ENCODE data around the gene CLMN. TPM values are rescaled to one million over a fixed set of nuclear protein-coding genes. Genes with fewer than 3 reads are reported as not detected.

CLMN gene
- total RNA-seq, 1 donor from 2014 or later: 1.0 TPM

DNA sequence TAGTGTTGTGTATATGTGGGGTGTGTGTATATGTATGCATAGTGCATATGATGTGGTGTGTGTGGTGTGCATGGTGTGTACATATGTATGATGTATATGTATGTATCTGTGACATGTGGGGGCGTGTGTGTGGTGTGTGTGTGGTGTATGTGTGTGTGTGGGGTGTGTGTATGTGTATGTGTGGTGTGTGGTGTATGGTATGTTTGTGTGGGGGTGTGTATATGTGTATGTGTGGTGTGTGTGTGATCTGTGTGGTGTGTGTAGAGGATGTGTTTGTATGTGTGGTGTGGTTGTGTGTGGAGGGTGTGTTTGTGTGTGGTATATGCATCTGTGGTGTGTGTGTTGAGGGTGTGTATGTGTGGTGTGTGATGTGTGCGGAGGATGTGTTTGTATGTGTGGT, 61.6 kb downstream of the CLMN start:
- Mint-ChIP-seq H3K36me3 (ENCODE audit: low read depth) (no peaks in the 10 kb centered on the region), H3K4me1 (peaks cover 8% of the 10 kb centered on the region), H3K9me3 (no peaks in the 10 kb centered on the region), H3K27ac (no peak overlapping the region), H3K27me3 (no peaks in the 10 kb centered on the region), H3K4me3 (no peak overlapping the region)
- intact Hi-C loops (cut with micrococcal nuclease): no loop called here
- DNase-seq: no peak

DNA sequence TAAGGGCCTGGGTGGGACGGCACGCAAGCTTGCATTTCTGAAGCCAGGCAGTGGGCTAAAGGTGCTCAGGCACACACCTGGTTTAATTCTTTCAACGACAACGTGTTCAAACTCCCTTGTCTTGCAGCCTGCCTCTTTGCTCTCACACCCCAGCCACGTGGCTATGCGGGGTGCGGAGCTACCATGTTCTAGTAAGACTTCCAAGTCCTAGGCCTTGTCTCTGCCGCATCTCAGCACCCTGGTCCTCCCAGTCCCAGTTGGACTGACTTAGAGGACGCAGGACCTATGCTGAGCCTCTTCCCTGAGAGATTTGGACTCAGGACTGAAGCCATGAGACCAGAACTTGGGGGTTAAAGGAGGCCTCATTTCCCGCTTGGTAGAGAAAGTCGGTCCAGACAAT, 62.2 kb downstream of the CLMN start:
- Mint-ChIP-seq H3K36me3 (ENCODE audit: low read depth) (no peaks in the 10 kb centered on the region), H3K4me3 (no peak overlapping the region), H3K27me3 (no peaks in the 10 kb centered on the region), H3K4me1 (peaks cover 8% of the 10 kb centered on the region), H3K27ac (no peak overlapping the region), H3K9me3 (no peaks in the 10 kb centered on the region)
- DNase-seq: no peak
- intact Hi-C loops (cut with micrococcal nuclease): no loop called here

DNA sequence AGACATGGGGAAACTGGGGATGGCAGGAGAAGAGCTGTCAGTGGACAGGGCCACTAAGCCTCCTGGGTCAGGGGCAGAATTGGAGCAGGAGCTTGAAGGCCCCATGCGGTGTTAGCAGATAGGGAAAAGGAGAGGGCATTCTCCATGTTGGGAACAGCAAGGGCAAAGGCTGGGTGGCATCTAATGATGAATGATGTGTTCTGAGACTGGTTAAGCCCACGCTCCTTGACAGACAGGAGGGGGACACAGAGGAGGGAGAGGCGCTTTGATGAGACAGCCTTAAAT, 63.0 kb downstream of the CLMN start:
- H3K36me3 Mint-ChIP-seq (ENCODE audit: low read depth): no peaks in the 10 kb centered on the region
- peaks cover 8% of the 10 kb centered on the region for H3K4me1 Mint-ChIP-seq
- intact Hi-C loops (cut with micrococcal nuclease): no loop called here
- DNase-seq: no peak
- no peak overlapping the region for H3K27ac Mint-ChIP-seq
- no peaks in the 10 kb centered on the region for H3K27me3 Mint-ChIP-seq
- H3K9me3 Mint-ChIP-seq: no peaks in the 10 kb centered on the region
- H3K4me3 Mint-ChIP-seq: no peak overlapping the region

DNA sequence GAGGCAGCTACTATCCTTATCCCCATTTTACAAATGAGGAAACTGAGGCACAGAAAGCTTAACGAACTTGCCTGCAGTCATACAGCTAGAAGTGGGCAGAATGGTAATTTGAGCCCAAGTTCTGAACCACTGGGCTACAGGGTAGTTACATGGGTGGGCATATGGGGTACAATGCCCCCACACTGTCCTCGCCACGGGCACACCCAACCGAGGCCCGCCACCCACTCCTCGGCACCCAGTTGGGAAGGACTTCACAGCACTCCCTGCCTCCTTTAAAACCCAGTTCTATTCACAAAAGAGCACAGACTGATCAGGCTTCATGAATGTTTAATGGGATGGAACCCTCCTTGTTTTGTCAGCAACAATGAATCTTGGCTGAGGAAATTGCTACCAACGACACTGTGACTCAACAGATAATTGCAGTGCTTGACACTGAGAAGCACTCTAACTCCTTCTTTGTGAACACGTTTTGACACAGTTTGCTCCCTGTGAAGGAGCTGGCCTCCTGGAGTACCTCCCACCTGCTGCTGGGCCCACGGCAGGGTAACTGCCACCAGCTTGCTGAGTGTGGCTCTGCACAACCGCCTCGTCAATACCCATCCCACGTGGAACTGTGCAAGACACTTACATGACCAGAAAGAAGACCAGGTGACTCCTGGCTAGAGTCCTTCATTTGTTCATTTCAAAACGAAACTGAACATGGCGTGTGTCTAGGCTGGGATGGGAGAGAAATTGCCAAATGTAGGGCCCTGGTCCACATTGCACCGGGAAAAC, 63.5 kb downstream of the CLMN start:
- Mint-ChIP-seq H3K4me1 (peaks cover 8% of the 10 kb centered on the region), H3K27ac (no peak overlapping the region), H3K4me3 (no peak overlapping the region), H3K36me3 (ENCODE audit: low read depth) (no peaks in the 10 kb centered on the region), H3K27me3 (no peaks in the 10 kb centered on the region), H3K9me3 (no peaks in the 10 kb centered on the region)
- DNase-seq: no peak
- intact Hi-C loops (cut with micrococcal nuclease): no loop called here

DNA sequence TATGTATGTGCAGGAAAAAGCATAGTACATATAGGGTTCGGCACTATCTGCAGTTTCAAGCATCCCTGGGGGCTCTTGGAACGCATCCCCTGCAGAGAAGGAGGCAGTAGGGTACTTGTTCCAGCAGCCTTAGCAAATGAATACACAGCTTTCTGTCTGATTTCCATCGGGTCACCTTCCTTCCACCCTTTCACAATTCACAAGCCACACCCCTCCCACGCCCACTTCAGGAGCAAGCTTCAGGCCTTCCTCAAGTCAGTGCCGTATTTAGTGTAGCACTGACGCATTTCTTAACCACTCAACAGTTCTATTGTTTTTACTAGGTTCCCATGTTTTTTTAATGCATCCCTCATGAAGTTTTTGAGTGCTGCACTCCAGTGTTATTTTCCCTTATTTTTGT, 64.2 kb downstream of the CLMN start:
- peaks cover 1% of the 10 kb centered on the region for H3K4me1 Mint-ChIP-seq
- H3K27me3 Mint-ChIP-seq: peaks cover 5% of the 10 kb centered on the region
- DNase-seq: no peak
- intact Hi-C loops (cut with micrococcal nuclease): no loop called here
- H3K4me3 Mint-ChIP-seq: no peak overlapping the region
- H3K36me3 Mint-ChIP-seq (ENCODE audit: low read depth): no peaks in the 10 kb centered on the region
- no peaks in the 10 kb centered on the region for H3K9me3 Mint-ChIP-seq
- H3K27ac Mint-ChIP-seq: no peak overlapping the region

DNA sequence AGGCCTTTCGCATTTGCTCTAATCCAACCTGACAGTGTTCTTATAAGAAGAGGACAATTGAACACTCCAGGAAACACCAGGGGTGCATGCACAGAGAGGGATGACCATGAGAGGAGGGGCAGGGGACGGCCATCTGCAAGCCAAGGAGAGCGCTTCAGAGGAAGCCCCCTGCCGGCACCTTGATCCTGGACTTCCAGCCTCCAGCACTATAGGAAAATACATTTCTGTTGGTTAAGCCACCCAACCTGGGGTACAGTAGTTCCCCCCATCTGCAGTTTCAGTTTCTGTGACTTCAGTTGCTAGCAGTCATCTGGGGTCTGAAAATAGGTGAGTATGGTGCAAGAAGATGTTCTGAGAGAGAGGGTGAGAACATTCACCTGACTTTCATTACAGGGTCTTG, 64.7 kb downstream of the CLMN start:
- no peaks in the 10 kb centered on the region for H3K36me3 Mint-ChIP-seq (ENCODE audit: low read depth)
- no peaks in the 10 kb centered on the region for H3K9me3 Mint-ChIP-seq
- H3K27me3 Mint-ChIP-seq: peaks cover 9% of the 10 kb centered on the region
- no peaks in the 10 kb centered on the region for H3K4me1 Mint-ChIP-seq
- DNase-seq: no peak
- H3K27ac Mint-ChIP-seq: no peak overlapping the region
- H3K4me3 Mint-ChIP-seq: no peak overlapping the region
- intact Hi-C loops (cut with micrococcal nuclease): no loop called here

DNA sequence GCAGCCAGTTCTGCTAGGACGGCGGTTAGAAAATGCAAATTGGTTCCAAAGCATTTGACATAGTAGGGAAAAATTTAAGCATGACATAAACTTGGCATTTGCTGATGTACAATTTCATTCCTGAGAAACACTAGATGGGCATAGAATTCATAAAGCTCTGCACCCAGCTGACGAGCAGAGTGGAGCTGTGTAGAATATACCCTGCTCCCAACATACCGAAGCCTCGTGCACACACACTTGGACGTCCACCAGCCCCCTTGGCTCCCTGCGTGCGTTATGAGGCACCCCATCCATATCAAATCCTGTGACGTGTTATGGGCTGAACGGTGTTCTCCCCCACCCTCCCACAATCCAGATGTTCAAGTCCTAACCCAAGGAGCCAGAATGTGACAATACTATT, 65.4 kb downstream of the CLMN start:
- Mint-ChIP-seq H3K27me3 (peaks cover 10% of the 10 kb centered on the region), H3K27ac (no peak overlapping the region), H3K9me3 (no peaks in the 10 kb centered on the region), H3K4me3 (no peak overlapping the region), H3K36me3 (ENCODE audit: low read depth) (no peaks in the 10 kb centered on the region), H3K4me1 (no peaks in the 10 kb centered on the region)
- intact Hi-C loops (cut with micrococcal nuclease): no loop called here
- DNase-seq: no peak

DNA sequence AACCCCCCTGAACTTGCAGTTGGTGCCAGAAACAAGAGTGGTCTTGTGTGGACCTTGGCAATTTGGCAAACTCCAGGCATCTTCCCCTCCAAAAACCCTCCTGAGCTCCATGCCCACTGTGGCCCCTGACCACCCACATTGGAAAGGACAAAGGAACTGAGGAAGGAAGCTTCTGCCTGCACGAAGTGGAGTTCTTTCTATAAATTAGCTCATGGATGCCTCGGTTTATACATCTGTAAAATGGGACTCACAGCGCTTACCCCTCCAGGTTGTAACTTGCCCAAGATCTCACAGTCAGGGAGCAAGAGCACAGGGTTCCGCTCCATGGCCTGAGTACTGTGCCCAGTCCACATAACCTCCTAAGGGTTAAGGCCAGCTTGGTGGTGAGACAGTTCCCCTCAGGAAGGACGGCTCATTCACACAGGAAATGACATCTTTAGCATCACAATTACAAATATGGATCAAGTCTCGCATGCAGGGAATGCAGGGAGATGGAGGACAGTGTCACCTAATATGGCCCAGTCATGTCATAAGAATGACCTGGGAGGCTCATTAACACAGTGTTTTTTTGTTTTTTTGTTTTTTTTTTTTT, 66.6 kb downstream of the CLMN start:
- peaks cover 10% of the 10 kb centered on the region for H3K27me3 Mint-ChIP-seq
- H3K36me3 Mint-ChIP-seq (ENCODE audit: low read depth): no peaks in the 10 kb centered on the region
- no peak for DNase-seq
- H3K4me3 Mint-ChIP-seq: no peak overlapping the region
- no peaks in the 10 kb centered on the region for H3K4me1 Mint-ChIP-seq
- H3K9me3 Mint-ChIP-seq: no peaks in the 10 kb centered on the region
- intact Hi-C loops (cut with micrococcal nuclease): no loop called here
- no peak overlapping the region for H3K27ac Mint-ChIP-seq

DNA sequence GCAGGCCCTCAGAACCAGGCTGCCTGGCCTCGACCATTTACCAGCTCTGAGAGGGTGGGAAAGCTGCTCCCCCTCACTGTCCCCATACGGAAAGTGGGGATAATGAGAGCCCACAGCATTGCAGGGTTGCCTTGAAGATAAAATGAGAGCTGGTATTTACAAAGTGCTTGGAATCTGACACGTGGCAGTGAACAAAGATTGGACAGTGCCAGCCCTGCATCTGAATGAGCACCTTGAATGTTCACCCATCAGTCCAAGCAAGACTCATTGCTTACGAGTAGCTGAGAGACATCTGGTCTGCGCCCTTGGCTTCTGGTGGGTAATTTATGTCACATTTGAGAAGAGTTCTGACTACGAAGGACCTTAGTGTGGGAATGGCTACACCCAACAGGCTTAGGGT, 67.5 kb downstream of the CLMN start:
- peaks cover 10% of the 10 kb centered on the region for H3K27me3 Mint-ChIP-seq
- intact Hi-C loops (cut with micrococcal nuclease): no loop called here
- no peaks in the 10 kb centered on the region for H3K9me3 Mint-ChIP-seq
- H3K4me3 Mint-ChIP-seq: no peak overlapping the region
- H3K36me3 Mint-ChIP-seq (ENCODE audit: low read depth): no peaks in the 10 kb centered on the region
- no peaks in the 10 kb centered on the region for H3K4me1 Mint-ChIP-seq
- H3K27ac Mint-ChIP-seq: no peak overlapping the region
- no peak for DNase-seq

DNA sequence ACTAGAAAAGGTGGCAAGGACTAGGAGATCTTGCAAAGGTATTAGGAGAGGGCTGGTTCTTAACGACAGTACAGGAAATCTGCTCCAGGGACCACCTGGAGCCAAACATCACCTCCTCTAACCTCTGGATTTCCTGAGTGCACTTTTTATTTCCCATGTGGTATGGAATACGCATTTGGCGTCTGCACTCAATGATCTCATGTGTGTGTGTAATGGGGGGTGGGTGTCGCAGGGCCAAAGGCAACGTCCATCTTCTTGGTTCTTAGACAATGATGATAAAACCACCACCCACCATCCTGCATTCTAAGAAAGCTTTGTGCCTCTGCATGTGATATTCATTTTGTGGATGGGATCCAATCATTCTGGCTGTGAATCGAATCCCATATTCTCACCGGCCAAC, 68.8 kb downstream of the CLMN start:
- no peak overlapping the region for H3K27ac Mint-ChIP-seq
- H3K9me3 Mint-ChIP-seq: peaks cover 4% of the 10 kb centered on the region
- no peak overlapping the region for H3K4me3 Mint-ChIP-seq
- H3K36me3 Mint-ChIP-seq (ENCODE audit: low read depth): no peaks in the 10 kb centered on the region
- no peak for DNase-seq
- no peaks in the 10 kb centered on the region for H3K4me1 Mint-ChIP-seq
- peaks cover 10% of the 10 kb centered on the region for H3K27me3 Mint-ChIP-seq
- intact Hi-C loops (cut with micrococcal nuclease): no loop called here

DNA sequence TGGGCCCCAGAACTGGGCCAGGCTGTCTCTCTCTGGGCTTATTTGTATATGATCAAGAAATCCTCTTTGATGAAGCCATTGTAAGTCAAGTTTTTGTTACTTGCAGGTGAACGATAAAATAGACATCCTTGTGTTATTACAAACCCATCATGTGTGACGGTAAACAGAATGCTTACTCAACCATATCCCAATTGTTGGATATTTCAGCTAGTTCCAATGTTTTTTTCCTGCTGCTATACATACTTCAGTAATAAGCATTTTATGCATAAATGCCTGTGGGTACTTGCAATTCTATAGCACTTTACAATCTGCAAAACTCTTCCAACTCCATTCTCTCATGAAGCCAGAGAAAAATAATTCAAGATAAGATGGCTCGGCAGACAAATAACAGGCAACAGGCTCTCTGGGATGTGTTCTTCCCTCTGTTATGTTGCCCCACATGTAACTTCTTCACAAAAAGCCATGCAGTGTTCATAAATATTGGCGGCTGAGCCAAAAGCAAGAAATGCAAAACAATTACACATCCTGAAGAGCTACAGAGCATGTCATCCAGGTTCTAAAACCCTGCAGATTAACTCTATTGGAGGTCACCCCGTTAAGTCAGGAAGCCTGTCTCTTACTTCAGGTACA, 69.5 kb downstream of the CLMN start:
- H3K27ac Mint-ChIP-seq: no peak overlapping the region
- DNase-seq: no peak
- peaks cover 10% of the 10 kb centered on the region for H3K9me3 Mint-ChIP-seq
- intact Hi-C loops (cut with micrococcal nuclease): no loop called here
- peaks cover 1% of the 10 kb centered on the region for H3K36me3 Mint-ChIP-seq (ENCODE audit: low read depth)
- peaks cover 11% of the 10 kb centered on the region for H3K27me3 Mint-ChIP-seq
- no peaks in the 10 kb centered on the region for H3K4me1 Mint-ChIP-seq
- no peak overlapping the region for H3K4me3 Mint-ChIP-seq

DNA sequence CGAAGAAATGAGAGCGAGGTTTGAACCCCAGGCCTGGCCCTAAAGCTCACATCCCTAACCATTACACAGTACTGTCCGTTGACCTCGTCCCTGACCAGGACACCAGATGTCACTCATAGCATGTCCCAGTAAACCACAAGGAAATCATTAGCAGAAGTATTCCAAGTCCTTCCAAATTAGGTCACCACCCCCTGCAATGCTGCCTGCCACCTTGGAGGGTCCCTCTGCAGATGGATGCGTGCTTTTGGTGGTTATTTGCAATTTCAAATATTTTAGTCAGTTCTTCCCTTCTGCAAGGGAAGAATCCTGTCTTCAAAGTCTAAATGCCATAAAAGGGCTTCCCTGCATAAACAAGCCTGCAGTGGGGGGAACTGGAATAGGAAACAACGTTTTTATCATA, 71.3 kb downstream of the CLMN start:
- Mint-ChIP-seq H3K4me3 (no peak overlapping the region), H3K9me3 (peaks cover 12% of the 10 kb centered on the region), H3K4me1 (no peaks in the 10 kb centered on the region), H3K27me3 (peaks cover 15% of the 10 kb centered on the region), H3K36me3 (ENCODE audit: low read depth) (peaks cover 2% of the 10 kb centered on the region), H3K27ac (no peak overlapping the region)
- no peak for DNase-seq
- intact Hi-C loops (cut with micrococcal nuclease): no loop called here

DNA sequence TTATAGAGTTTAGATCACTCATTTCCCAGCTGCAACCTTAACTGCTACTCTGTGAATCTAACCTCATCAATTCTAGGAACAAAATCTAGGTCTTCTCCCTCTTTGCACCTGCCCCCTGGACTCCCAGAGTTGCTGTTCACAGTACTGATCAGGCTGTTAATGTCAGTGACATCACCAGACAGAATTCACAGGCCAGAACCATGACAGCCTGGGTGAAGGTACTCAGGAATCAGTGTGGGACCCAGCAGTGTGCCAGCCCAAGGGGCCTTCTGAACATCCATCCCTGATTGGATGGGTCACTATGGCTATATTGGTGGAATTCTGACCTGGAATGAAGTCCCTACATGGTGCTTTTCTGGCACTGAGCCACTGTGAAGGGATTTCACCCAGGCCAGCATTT, 72.8 kb downstream of the CLMN start:
- Mint-ChIP-seq H3K27ac (no peak overlapping the region), H3K9me3 (peaks cover 12% of the 10 kb centered on the region), H3K4me3 (no peak overlapping the region), H3K36me3 (ENCODE audit: low read depth) (peaks cover 2% of the 10 kb centered on the region), H3K4me1 (no peaks in the 10 kb centered on the region), H3K27me3 (peaks cover 15% of the 10 kb centered on the region)
- DNase-seq: no peak
- intact Hi-C loops (cut with micrococcal nuclease): no loop called here

DNA sequence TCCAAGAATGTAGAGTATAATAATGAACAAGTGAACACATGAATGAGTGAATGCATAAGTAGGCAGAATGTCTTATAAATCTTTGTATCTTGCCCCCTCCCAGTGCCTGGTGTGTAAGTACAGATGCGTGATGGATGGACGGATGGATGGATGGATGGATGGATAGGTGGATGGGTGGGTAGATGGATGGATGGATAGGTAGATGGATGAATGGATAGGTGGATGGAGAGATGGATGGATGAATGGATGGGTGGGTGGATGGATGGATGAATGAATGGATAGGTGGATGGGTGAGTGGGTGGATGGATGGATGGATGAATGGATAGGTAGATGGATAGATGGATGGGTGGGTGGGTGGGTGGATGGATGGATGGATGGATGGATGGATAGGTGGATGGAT, 74.4 kb downstream of the CLMN start:
- H3K36me3 Mint-ChIP-seq (ENCODE audit: low read depth): peaks cover 2% of the 10 kb centered on the region
- H3K27me3 Mint-ChIP-seq: peaks cover 9% of the 10 kb centered on the region
- no peaks in the 10 kb centered on the region for H3K4me1 Mint-ChIP-seq
- no peak overlapping the region for H3K27ac Mint-ChIP-seq
- DNase-seq: no peak
- intact Hi-C loops (cut with micrococcal nuclease): no loop called here
- H3K4me3 Mint-ChIP-seq: no peak overlapping the region
- H3K9me3 Mint-ChIP-seq: peaks cover 12% of the 10 kb centered on the region

DNA sequence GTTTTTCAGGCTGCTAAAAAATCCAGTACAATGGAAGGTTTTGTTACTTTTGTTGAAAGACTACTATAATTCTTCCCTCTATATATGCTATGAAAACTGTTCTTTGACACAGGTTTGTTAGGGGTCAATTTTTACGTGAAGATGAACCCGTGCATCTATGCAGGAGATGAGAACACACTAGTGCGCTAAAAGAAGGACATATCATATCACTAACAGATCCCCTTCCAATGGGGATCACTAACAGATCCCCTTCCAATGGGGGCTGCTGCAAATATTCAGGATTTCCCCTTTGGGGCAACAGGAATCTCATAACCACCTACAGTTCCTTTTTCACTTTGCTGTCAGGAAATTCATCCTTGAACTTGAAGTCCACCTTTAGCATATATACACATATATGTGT, 75.1 kb downstream of the CLMN start:
- intact Hi-C loops (cut with micrococcal nuclease): no loop called here
- H3K27me3 Mint-ChIP-seq: peaks cover 5% of the 10 kb centered on the region
- H3K9me3 Mint-ChIP-seq: peaks cover 12% of the 10 kb centered on the region
- DNase-seq: no peak
- H3K4me1 Mint-ChIP-seq: no peaks in the 10 kb centered on the region
- H3K4me3 Mint-ChIP-seq: no peak overlapping the region
- H3K27ac Mint-ChIP-seq: no peak overlapping the region
- peaks cover 2% of the 10 kb centered on the region for H3K36me3 Mint-ChIP-seq (ENCODE audit: low read depth)

Data from activated CD4-positive, alpha-beta T cell treated with anti-CD3 and anti-CD28 coated beads, Interleukin-2, amount 10 ng/mL, durations not matched to agents 24 days and 14 days (primary cell).